IMR-90 (cell line): ENCODE results near the gene DUSP8. TPM values are rescaled to one million over a fixed set of nuclear protein-coding genes. Genes with fewer than 3 reads are reported as not detected.

Experiments
- ATAC-seq: fragments of 200-7000 bp; cut with Tn5 transposase; 2 replicates; pipeline ENCODE4 v1.9.1; 2020; ENCODE audit warnings: low read depth, mild to moderate bottlenecking, moderate library complexity
- BruUV-seq: library from RNA; stranded (reverse); fragments of 400-500 nt; replicated peaks from 2 replicates; lab custom pipeline; 2021; lab: Mats Ljungman, UMichigan
- CTCF ChIA-PET: fragments of 300-600 bp; formaldehyde crosslinking; extraction: SDS; loops from one replicate; lab custom pipeline; 2021; ENCODE audit warnings: antibody characterized with exemption; lab: Yijun Ruan, JAX
- POLR2A ChIA-PET: fragments of 300-600 bp; sonication (Branson Sonifier 250); formaldehyde crosslinking; loops from one replicate; lab custom pipeline; 2022; ENCODE audit warnings: antibody characterized with exemption; ENCODE audit not compliant: unreplicated experiment; lab: Charles Lee
- DNase-seq: peaks from one replicate; pipeline ENCODE4 v3.0.0; 2013
- H2AFZ ChIP-seq: replicated peaks from 2 replicates; pipeline ENCODE3; 2013; ENCODE audit warnings: low read length, mild to moderate bottlenecking; ENCODE audit not compliant: poor library complexity
- H2AK5ac ChIP-seq: 2 replicates; pipeline ENCODE4 v1.6.1; 2013; ENCODE audit warnings: low read depth, low read length, inconsistent platforms
- H2AK9ac ChIP-seq: replicated peaks from 2 replicates; pipeline ENCODE3; 2013; ENCODE audit warnings: mild to moderate bottlenecking, low read depth, low read length, moderate library complexity; ENCODE audit not compliant: poor library complexity
- H2BK120ac ChIP-seq: 2 replicates; pipeline ENCODE4 v1.6.1; 2013; ENCODE audit warnings: low read depth, low read length, inconsistent platforms
- H2BK15ac ChIP-seq: 3 replicates; pipeline ENCODE4 v1.6.1; 2013; ENCODE audit warnings: low read depth, low read length, inconsistent platforms
- H2BK20ac ChIP-seq: 2 replicates; pipeline ENCODE4 v1.6.1; 2013; ENCODE audit warnings: low read depth, mild to moderate bottlenecking, inconsistent platforms, low read length, moderate library complexity
- H2BK5ac ChIP-seq: 2 replicates; pipeline ENCODE4 v1.6.1; 2013; ENCODE audit warnings: mild to moderate bottlenecking, low read depth, low read length, inconsistent platforms; ENCODE audit not compliant: poor library complexity, severe bottlenecking
- H3K14ac ChIP-seq: replicated peaks from 2 replicates; pipeline ENCODE4 v1.6.1; 2013; ENCODE audit warnings: low read depth, low read length, inconsistent platforms
- H3K18ac ChIP-seq: 2 replicates; pipeline ENCODE4 v1.6.1; 2013; ENCODE audit warnings: low read depth, low read length, control low read depth
- H3K23ac ChIP-seq: 2 replicates; pipeline ENCODE4 v1.6.1; 2013; ENCODE audit warnings: low read depth, low read length, inconsistent platforms
- H3K27ac ChIP-seq: 2 replicates; pipeline ENCODE4 v1.5.1; 2013; ENCODE audit warnings: mild to moderate bottlenecking, control low read depth, low read length; ENCODE audit not compliant: insufficient read depth
- H3K27me3 ChIP-seq: 2 replicates; pipeline ENCODE4 v1.6.1; 2013; ENCODE audit warnings: low read length; ENCODE audit not compliant: control insufficient read depth, insufficient read depth
- H3K36me3 ChIP-seq: 2 replicates; pipeline ENCODE4 v1.6.1; 2013; ENCODE audit warnings: low read length, mixed read lengths; ENCODE audit not compliant: control insufficient read depth, insufficient read depth
- H3K4ac ChIP-seq: 2 replicates; pipeline ENCODE4 v1.6.1; 2013; ENCODE audit warnings: low read depth, low read length, inconsistent platforms
- H3K4me1 ChIP-seq: 2 replicates; pipeline ENCODE4 v1.6.1; 2013; ENCODE audit warnings: low read length, mixed read lengths; ENCODE audit not compliant: control insufficient read depth, insufficient read depth
- H3K4me2 ChIP-seq: 2 replicates; pipeline ENCODE4 v1.6.1; 2013; ENCODE audit warnings: low read depth, mild to moderate bottlenecking, control low read depth, low read length, moderate library complexity
- H3K4me3 ChIP-seq: 2 replicates; pipeline ENCODE4 v1.5.1; 2013; ENCODE audit warnings: low read depth, mild to moderate bottlenecking, control low read depth, low read length, moderate library complexity; ENCODE audit not compliant: insufficient read depth
- H3K56ac ChIP-seq: 2 replicates; pipeline ENCODE4 v1.6.1; 2013; ENCODE audit warnings: low read length, inconsistent platforms; ENCODE audit not compliant: insufficient read depth; ENCODE audit errors: extremely low read depth
- H3K79me1 ChIP-seq, 2 experiments: 2 replicates each; pipeline ENCODE4 v1.6.1; 2013; ENCODE audit warnings: low read length in 2 of 2, inconsistent platforms in 1 of 2, low read depth in 1 of 2
- H3K9ac ChIP-seq: 2 replicates; pipeline ENCODE4 v1.6.1; 2013; ENCODE audit warnings: low read depth, low read length, control low read depth
- H3K9me1 ChIP-seq: 2 replicates; pipeline ENCODE4 v1.6.1; 2013; ENCODE audit warnings: low read length, inconsistent platforms; ENCODE audit not compliant: insufficient read depth
- H3K9me3 ChIP-seq: 2 replicates; pipeline ENCODE4 v1.6.1; 2013; ENCODE audit warnings: low read length; ENCODE audit not compliant: control insufficient read depth, insufficient read depth
- H4K20me1 ChIP-seq: 2 replicates; pipeline ENCODE4 v1.6.1; 2013; ENCODE audit warnings: low read length, inconsistent platforms; ENCODE audit not compliant: insufficient read depth
- H4K5ac ChIP-seq: 2 replicates; pipeline ENCODE4 v1.6.1; 2013; ENCODE audit warnings: mild to moderate bottlenecking, low read depth, low read length, control low read depth
- H4K8ac ChIP-seq, 2 experiments: 2 replicates each; pipeline ENCODE4 v1.6.1; 2013; ENCODE audit warnings: low read depth in 2 of 2, low read length in 2 of 2, control low read depth in 1 of 2, inconsistent platforms in 1 of 2
- H4K91ac ChIP-seq: 2 replicates; pipeline ENCODE4 v1.6.1; 2013; ENCODE audit warnings: low read depth, low read length, inconsistent platforms; ENCODE audit not compliant: insufficient read depth
- BHLHE40 ChIP-seq: fragments of 150-350 bp; IDR thresholded peaks from 2 replicates; pipeline ENCODE4 v1.6.1; 2016; ENCODE audit warnings: mild to moderate bottlenecking, low read depth, low read length
- CEBPB ChIP-seq: IDR thresholded peaks from 2 replicates; pipeline ENCODE4 v1.6.1; 2012; ENCODE audit warnings: low read depth, low read length, improper control_type of control experiment
- CHD1 ChIP-seq: IDR thresholded peaks from 2 replicates; pipeline ENCODE4 v1.6.1; 2012; ENCODE audit warnings: low read depth, low read length, improper control_type of control experiment
- CTCF ChIP-seq: conservative IDR thresholded peaks from 2 replicates; pipeline ENCODE4 v1.5.1; 2012; ENCODE audit warnings: mild to moderate bottlenecking, low read depth, low read length, improper control_type of control experiment
- ELK1 ChIP-seq: fragments of 150-350 bp; IDR thresholded peaks from 2 replicates; pipeline ENCODE4 v1.6.1; 2016; ENCODE audit warnings: low read depth, mild to moderate bottlenecking, low read length, moderate library complexity, borderline replicate concordance
- FOS ChIP-seq: fragments of 150-350 bp; IDR thresholded peaks from 2 replicates; pipeline ENCODE4 v1.6.1; 2016; ENCODE audit warnings: low read depth, low read length
- MAFK ChIP-seq: IDR thresholded peaks from 2 replicates; pipeline ENCODE4 v1.6.1; 2012; ENCODE audit warnings: low read depth, low read length, improper control_type of control experiment
- MAZ ChIP-seq: IDR thresholded peaks from 2 replicates; pipeline ENCODE4 v1.6.1; 2012; ENCODE audit warnings: low read depth, mild to moderate bottlenecking, low read length, improper control_type of control experiment, moderate library complexity, borderline replicate concordance
- MXI1 ChIP-seq: IDR thresholded peaks from 2 replicates; pipeline ENCODE4 v1.6.1; 2012; ENCODE audit warnings: low read depth, mild to moderate bottlenecking, low read length, moderate library complexity, borderline replicate concordance
- NFE2L2 ChIP-seq: fragments of 150-350 bp; IDR thresholded peaks from 2 replicates; pipeline ENCODE4 v1.6.1; 2016; ENCODE audit warnings: low read depth, mild to moderate bottlenecking, low read length
- POLR2A ChIP-seq: IDR thresholded peaks from 2 replicates; pipeline ENCODE4 v1.6.1; 2012; ENCODE audit warnings: mild to moderate bottlenecking, low read depth, low read length
- RAD21 ChIP-seq: IDR thresholded peaks from 2 replicates; pipeline ENCODE4 v1.6.1; 2012; ENCODE audit warnings: low read length, improper control_type of control experiment
- RCOR1 ChIP-seq: IDR thresholded peaks from 2 replicates; pipeline ENCODE4 v1.6.1; 2012; ENCODE audit warnings: mild to moderate bottlenecking, low read length, improper control_type of control experiment; ENCODE audit not compliant: insufficient replicate concordance
- RFX5 ChIP-seq: IDR thresholded peaks from 2 replicates; pipeline ENCODE4 v1.8.0; 2012; ENCODE audit warnings: low read depth, mild to moderate bottlenecking, low read length, moderate library complexity
- SMC3 ChIP-seq: fragments of 150-350 bp; IDR thresholded peaks from 2 replicates; pipeline ENCODE4 v1.6.1; 2016; ENCODE audit warnings: low read depth, mild to moderate bottlenecking, antibody characterized with exemption, low read length, moderate library complexity
- USF2 ChIP-seq: fragments of 150-350 bp; IDR thresholded peaks from 2 replicates; pipeline ENCODE4 v1.6.1; 2017; ENCODE audit warnings: mild to moderate bottlenecking, antibody characterized with exemption, low read length, low read depth
- WGBS, 2 experiments: methylation state at CpG; one replicate each; pipeline versions ENCODE4 v1.1.5 to v1.1.7; 2013; ENCODE audit warnings: missing lambda C conversion rate in 2 of 2; ENCODE audit not compliant: insufficient read length in 1 of 2; ENCODE audit errors: extremely low coverage in 2 of 2; 5-methylcytosine and 5-hydroxymethylcytosine counted together
- dilution Hi-C: fragments of 300-500 bp; cut with HindIII; formaldehyde crosslinking; loops from one replicate; pipeline ENCODE4 v1.14.3; 2018; ENCODE audit warnings: low sequenced_read_pairs; ENCODE audit not compliant: unreplicated experiment
- in situ Hi-C: fragments of 300-500 bp; cut with MboI; formaldehyde crosslinking; loops from 3 replicates; pipeline ENCODE4 v1.14.3; 2019; ENCODE audit warnings: low sequenced_read_pairs, inconsistent platforms, mixed read lengths
- intact Hi-C: fragments of 100-400 bp; cut with micrococcal nuclease; formaldehyde crosslinking; loops from 2 replicates; pipeline ENCODE4 v1.10.0; 2022
- polyA plus RNA-seq, 3 experiments: library from polyadenylated mRNA; depleted of rRNA; stranded (reverse); fragments of >200 nt; gene quantifications; 2 replicates each; pipeline ENCODE4 v1.2.3, GENCODE V29; 2012; ENCODE audit warnings: low replicate concordance in 1 of 3
- total RNA-seq: library from RNA; depleted of rRNA; stranded (reverse); fragments of >200 nt; gene quantifications from 2 replicates; pipeline ENCODE4 v1.2.3, GENCODE V29; 2012

The DUSP8 gene
- total and polyA plus RNA-seq, 2 of the 4 experiments (the other 2 are of a cell fraction), result 0.72 to 4.2 TPM

GRCh38 chr11:1555713-1556153 lies 16.3 kb downstream of the DUSP8 start:
- H3K4me1 ChIP-seq, result peaks cover 20% of the 10 kb centered on the region
- 81% methylated on average over 2 of the region's 9 CpGs; no CpG with 5 or more reads in 1 of the 2 experiments for WGBS, 2 experiments
- H2BK15ac ChIP-seq, result no peak overlapping the region
- no peak for ATAC-seq
- H3K9me3 ChIP-seq, result no peaks in the 10 kb centered on the region
- H3K4me3 ChIP-seq, result no peak overlapping the region
- no peaks in the 10 kb centered on the region; the same call in 1 of the 2 replicates for H3K27me3 ChIP-seq
- no peak overlapping the region for H3K18ac ChIP-seq
- DNase-seq, result no peak
- H3K14ac ChIP-seq, result no peak overlapping the region
- H2BK120ac ChIP-seq, result no peak overlapping the region
- no peak overlapping the region for H3K27ac ChIP-seq
- peaks cover 14% of the 10 kb centered on the region for H3K9me1 ChIP-seq
- BruUV-seq, result no TSS peak
- POLR2A ChIA-PET, result no interaction called here
- H3K4me2 ChIP-seq, result no peak overlapping the region
- no peak overlapping the region for H2BK20ac ChIP-seq
- peaks cover 11% of the 10 kb centered on the region for H4K20me1 ChIP-seq
- CTCF ChIA-PET, result no interaction called here
- no peak overlapping the region for H4K8ac ChIP-seq
- peaks cover 9% of the 10 kb centered on the region; the same call in 1 of the 2 replicates for H3K36me3 ChIP-seq
- dilution Hi-C loops (no loop called here), in situ Hi-C loops (no loop called here), intact Hi-C loops (no loop called here)
- H4K5ac ChIP-seq, result no peak overlapping the region
- no peak overlapping the region for H3K56ac ChIP-seq
- no peak overlapping the region for H2BK5ac ChIP-seq
- H3K4ac ChIP-seq, result no peak overlapping the region
- no peak overlapping the region for H2AFZ ChIP-seq
- no peak for TF ChIP-seq SMC3
- TF ChIP-seq FOS, result no peak
- TF ChIP-seq MAFK, result no peak
- no peak for TF ChIP-seq POLR2A
- no peak for TF ChIP-seq RFX5
- TF ChIP-seq CTCF, result no peak
- no peak for TF ChIP-seq BHLHE40
- TF ChIP-seq RCOR1, result no peak
- no peak for TF ChIP-seq MAZ
- TF ChIP-seq CEBPB, result no peak
- TF ChIP-seq RAD21, result no peak
- no peak for TF ChIP-seq USF2
- TF ChIP-seq NFE2L2, result no peak
- no peak for TF ChIP-seq ELK1
- no peak for TF ChIP-seq MXI1
- no peak for TF ChIP-seq CHD1
- H2AK5ac ChIP-seq, result no peak overlapping the region
- H3K79me1 ChIP-seq, result peaks cover 0 to 16% of the 10 kb centered on the region in 2 experiments; a peak in 1 of 4 replicates
- no peak overlapping the region for H3K9ac ChIP-seq
- H2AK9ac ChIP-seq, result no peak overlapping the region
- H3K23ac ChIP-seq, result no peak overlapping the region
- no peak overlapping the region for H4K91ac ChIP-seq
